ENCODE results near the gene PFKL. TPM values are rescaled to one million over a fixed set of nuclear protein-coding genes. Genes with fewer than 3 reads are reported as not detected.

The PFKL gene
- total RNA-seq, 1 experiment from 2014 or later: 134 TPM

- TF ChIP-seq CTCF (IDR thresholded peaks at IDR 0.05) (no peak), CREM (CRISPR knock-in tag; IDR thresholded peaks at IDR 0.05) (no peak), ARID4B (CRISPR knock-in tag; IDR thresholded peaks at IDR 0.05; ENCODE audit: borderline replicate concordance) (no peak), GRHL2 (CRISPR knock-in tag; IDR thresholded peaks at IDR 0.05; ENCODE audit: insufficient replicate concordance, severe bottlenecking) (no peak)
Measured at GRCh38 chr21:44326272-44326647, 26.4 kb downstream of the PFKL start (continued).

GRCh38 chr21:44326716-44327602 is 27.1 kb downstream of the PFKL start:
- DNase-seq (ENCODE audit: low spot score): no peak
- CTCF ChIA-PET: no interaction called here

More at GRCh38 chr21:44326716-44327602, 27.1 kb downstream of the PFKL start:
- ATAC-seq: no peak
- Mint-ChIP-seq H3K4me1 (no peaks in the 10 kb centered on the region), H3K4me3 (no peak overlapping the region), H3K36me3 (no peaks in the 10 kb centered on the region; the same call in 1 of the 2 replicates), H3K27me3 (ENCODE audit: low read depth) (no peaks in the 10 kb centered on the region), H3K27ac (no peak overlapping the region), H3K9me3 (no peaks in the 10 kb centered on the region)
- no peak for TF ChIP-seq PRRX2 (CRISPR knock-in tag; IDR thresholded peaks at IDR 0.05)
- TF ChIP-seq JAZF1 (CRISPR knock-in tag; IDR thresholded peaks at IDR 0.05): no peak
- TF ChIP-seq ZSCAN18 (CRISPR knock-in tag; IDR thresholded peaks at IDR 0.05): no peak
- no peak for TF ChIP-seq ZNF425 (CRISPR knock-in tag; conservative IDR thresholded peaks at IDR 0.05)
- no peak for TF ChIP-seq E2F1 (CRISPR knock-in tag; IDR thresholded peaks at IDR 0.05)
- TF ChIP-seq ZNF263 (CRISPR knock-in tag; IDR thresholded peaks at IDR 0.05; ENCODE audit: low read depth): no peak
- TF ChIP-seq ZNF671 (CRISPR knock-in tag; IDR thresholded peaks at IDR 0.05): no peak
- no peak for TF ChIP-seq USF1 (CRISPR knock-in tag; IDR thresholded peaks at IDR 0.05)
- TF ChIP-seq ETV6 (CRISPR knock-in tag; IDR thresholded peaks at IDR 0.05): no peak
- no peak for TF ChIP-seq ZNF138 (CRISPR knock-in tag; conservative IDR thresholded peaks at IDR 0.05)
- no peak for TF ChIP-seq ZBTB21 (CRISPR knock-in tag; IDR thresholded peaks at IDR 0.05; ENCODE audit: borderline replicate concordance)
- POLR2A ChIA-PET: no interaction called here

Measured in WTC11 (cell line).